NCI-H2107 treated with DMSO at 0.1 percent for 48 hours (cell line): Measurements from ENCODE around the gene LRP1.

Source experiments
- DNase-seq: peaks from one replicate; lab custom pipeline; 2025; ENCODE audit not compliant: unreplicated experiment; lab: John Stamatoyannopoulos, UW

Gene LRP1

DNA sequence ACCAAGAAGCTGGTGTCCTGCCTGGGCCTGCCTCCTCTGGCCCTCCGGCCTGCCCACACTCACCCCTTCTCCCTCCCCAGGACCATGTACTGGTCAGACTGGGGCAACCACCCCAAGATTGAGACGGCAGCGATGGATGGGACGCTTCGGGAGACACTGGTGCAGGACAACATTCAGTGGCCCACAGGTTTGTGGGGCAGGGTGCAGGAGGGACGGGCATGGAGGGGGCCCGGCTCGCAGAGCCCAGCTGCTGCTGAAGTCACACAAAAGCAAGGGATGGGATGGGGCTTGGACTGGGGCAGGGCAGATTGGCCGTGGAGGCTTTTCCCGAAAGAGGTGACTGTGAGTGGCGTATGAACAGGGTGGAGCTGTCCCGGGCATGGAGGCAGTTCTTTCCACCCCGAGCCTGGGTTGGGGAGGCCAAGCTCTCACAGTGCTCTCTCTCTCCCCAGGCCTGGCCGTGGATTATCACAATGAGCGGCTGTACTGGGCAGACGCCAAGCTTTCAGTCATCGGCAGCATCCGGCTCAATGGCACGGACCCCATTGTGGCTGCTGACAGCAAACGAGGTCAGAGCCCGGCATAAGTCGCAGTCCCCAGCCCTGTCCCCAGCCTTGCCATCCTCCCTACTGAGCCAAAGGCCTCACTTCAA, 80.5 kb downstream of the LRP1 start:
- DNase-seq: no peak

DNA sequence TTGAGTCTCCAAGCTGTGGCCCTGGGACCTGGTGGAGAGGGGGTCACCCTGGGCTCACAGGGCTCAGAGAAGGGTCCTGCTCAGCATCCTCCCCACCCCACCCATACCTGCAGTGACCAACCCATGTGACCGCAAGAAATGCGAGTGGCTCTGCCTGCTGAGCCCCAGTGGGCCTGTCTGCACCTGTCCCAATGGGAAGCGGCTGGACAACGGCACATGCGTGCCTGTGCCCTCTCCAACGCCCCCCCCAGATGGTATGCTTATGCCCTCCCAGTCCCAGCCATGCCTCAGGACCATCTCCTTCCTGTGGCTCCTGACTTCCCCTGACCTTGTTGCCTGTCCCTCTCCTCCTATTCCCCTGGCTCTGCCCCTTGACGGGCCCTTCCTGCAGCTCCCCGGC, 81.6 kb downstream of the LRP1 start:
- DNase-seq: no peak

DNA sequence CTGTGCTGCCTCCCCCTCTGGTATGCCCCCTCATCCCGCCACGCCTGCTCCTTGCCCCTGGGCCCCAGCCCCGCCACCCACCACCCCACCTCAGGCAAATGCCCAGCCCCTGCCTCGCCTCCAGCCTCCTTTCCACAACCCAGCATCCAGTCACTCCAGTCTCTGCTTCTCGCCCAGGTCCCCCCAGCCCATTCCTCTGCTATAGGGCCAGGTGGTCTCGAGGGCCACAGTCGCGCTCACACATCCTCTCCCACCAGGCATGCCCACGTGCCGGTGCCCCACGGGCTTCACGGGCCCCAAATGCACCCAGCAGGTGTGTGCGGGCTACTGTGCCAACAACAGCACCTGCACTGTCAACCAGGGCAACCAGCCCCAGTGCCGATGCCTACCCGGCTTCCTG, 82.2 kb downstream of the LRP1 start:
- no peak for DNase-seq

DNA sequence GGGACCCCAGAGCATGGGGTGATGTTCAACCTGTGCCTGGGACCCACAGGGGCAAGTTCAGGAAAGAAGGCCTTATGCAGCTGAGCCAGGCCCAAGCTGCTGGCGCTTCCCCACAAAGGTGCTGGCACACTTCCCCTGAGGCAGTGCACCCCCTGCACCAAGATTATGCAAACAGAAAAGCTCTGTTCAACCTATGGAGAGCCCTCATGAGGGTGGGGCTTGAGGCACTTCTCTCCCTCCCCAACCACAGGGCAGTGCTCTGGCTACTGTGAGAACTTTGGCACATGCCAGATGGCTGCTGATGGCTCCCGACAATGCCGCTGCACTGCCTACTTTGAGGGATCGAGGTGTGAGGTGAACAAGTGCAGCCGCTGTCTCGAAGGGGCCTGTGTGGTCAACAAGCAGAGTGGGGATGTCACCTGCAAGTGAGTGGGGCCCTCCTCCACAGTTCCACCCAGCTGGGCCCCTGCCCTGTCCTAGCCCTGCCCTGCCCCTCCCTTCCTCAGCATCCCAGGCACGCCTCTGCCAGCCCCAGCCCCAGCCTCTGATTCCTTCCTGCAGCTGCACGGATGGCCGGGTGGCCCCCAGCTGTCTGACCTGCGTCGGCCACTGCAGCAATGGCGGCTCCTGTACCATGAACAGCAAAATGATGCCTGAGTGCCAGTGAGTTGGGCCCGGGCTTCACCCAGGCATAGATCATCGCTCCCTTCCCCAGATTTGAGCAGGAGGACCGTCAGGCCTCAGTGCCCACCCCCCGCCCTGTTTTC, 82.8 kb downstream of the LRP1 start:
- DNase-seq: no peak

GRCh38 chr12:57211791-57212700, 83.8 kb downstream of the LRP1 start:
- DNase-seq: no peak

DNA sequence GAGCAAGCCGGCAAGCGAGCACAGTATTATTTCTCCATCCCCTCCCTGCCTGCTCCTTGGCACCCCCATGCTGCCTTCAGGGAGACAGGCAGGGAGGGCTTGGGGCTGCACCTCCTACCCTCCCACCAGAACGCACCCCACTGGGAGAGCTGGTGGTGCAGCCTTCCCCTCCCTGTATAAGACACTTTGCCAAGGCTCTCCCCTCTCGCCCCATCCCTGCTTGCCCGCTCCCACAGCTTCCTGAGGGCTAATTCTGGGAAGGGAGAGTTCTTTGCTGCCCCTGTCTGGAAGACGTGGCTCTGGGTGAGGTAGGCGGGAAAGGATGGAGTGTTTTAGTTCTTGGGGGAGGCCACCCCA, 84.4 kb downstream of the LRP1 start:
- no peak for DNase-seq

- peak; percentile 73 for DNase-seq
These were observed 84.9 kb downstream of the LRP1 start for GRCh38 chr12:57213058-57213715.

DNA sequence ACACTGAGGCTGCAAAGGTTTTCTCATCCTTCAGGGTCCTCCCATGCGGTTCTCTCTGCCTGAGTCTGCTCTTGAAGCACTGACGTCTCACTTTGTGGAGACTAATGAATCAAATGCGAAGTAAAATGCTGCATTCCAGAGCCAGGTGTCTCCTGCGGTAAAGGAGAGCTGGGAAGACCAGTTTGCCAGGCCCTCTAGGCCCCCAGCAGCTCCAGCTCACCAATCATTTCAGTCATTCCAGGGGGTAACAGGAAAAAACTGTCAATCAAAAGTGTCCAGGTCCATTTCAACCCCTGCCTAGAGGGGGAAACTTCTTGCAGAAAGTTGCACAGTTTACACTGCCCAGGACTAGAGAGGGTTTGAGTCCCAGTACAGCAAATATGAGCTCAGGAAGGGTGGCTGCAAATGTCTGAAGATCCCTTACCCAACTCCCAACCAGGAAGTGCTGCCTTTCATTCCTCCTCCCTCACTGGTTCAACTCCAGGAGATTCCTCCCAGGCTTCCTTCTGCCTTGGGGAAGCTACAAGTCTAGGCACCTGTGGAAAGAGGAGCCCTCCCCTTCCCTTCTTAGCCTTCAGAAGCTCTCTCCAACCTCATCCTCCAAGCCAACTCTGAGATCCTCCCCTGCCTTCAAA, 85.6 kb downstream of the LRP1 start:
- DNase-seq: no peak

DNA sequence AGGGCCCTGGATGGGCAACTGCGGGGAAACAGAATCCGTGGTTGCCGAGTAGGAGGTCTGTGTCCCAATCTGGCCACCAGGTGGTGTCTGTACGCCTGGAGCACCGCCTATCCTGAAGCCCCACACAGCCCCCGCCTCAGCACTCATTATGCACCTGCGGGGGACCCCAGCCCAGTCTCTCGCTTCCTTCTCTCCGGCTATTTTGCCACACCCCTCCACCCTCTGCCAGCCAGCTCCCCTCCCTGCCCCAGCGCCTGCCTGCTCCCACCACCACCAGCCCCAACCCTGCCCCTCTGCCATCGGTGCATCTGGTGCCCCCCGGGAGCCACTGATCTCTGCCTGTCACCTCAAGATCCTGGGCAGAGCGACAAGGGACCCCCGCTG, 86.1 kb downstream of the LRP1 start:
- peak; percentile 78 for DNase-seq

GRCh38 chr12:57215065-57215464, 86.8 kb downstream of the LRP1 start:
- no peak for DNase-seq

GRCh38 chr12:57215668-57216013, 87.4 kb downstream of the LRP1 start:
- DNase-seq: peak; percentile 49

DNA sequence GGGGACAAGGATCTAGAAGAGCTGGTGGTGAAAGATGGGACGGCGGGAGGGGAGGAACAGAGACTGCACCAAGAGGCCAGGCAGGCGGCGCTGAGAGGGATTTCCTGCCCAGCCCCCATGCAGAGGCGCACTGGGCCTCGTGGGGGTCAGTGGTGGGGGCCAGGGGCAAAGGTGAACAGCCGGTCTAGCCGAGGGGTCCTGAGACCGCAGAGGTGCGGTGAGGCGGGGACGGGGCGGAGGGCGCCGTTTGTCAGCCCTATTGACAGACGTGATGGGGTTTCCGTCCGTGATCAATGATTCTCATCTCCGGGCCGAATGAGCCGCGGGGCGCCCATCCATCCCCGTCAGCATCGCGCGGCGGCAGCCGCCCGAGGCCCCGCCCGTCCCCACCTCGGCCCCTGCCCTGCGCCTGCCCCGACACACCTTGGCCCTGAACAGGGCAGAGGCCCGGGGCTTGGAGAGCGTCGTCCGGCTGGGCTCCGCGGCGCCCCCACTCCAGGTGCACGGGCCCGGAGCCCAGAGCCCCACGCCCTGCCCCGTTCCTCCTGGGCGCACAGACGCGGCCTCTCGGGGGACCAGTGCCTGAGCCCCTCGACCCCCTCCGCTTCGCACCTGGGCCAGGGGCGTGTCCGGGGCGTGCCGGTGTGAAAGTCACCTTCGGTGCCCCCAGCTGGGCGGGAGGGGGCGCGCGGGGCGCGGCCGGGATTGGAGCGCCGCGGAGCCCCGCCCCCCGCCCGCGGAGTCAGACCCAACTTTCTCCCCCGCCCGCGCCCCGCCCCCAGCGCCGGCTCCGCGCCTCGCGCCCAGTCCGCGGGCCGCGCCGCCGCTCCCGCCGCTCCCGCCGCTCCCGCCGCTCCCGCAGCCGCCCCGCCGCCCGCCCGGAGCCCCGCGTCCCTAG, 88.0 kb downstream of the LRP1 start, which contains the start of gene NXPH4:
TSS of gene NXPH4 (plus strand) at position 781 of the 898 bp plus-strand sequence. CDS start 176 bp downstream, outside the sequence.
- no peak for DNase-seq

DNA sequence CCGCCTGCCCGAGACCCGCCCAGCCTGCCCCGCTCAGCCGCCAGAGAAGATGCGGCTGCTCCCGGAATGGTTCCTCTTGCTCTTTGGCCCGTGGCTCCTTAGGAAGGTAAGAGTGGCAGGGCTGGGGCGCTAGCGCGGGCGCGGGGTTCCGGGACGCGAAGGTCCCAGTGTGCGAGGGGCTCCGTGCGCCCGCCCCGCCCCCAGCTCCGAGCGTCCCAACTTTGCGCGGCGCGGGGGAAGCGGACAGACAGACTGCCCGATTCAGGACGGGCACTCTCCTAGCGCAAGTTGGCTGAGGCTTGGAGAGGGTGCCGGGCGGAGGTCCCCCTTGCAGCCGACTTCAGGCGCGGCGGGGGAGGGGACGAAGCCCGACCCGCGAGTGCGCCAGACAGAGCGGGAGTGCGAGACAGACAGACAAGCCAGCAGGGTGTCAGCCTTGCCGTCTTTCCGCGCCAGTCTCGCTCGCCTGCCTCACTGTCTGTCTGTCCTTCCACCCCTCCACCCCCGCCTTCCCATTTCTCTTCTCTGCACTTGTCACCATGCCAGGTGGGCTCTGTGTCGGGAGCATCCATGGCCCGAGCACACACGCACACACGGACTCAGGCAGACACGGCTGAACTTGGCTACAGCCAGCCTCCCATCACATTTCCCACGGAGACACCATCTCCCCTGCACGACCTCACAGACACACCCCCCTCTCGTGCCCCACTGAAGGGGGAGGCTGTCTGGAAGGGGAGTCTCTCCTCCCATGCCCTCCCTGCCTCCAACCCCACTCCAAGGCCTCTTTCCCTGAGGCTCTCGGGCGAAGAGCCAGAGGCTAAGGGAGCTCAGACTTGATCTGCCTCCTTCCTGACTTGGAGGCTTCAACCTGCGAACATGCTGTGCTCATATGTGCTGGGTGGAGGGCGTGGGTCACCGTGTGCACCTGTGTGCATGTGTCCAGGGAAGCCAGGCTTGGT, 88.9 kb downstream of the LRP1 start:
- no peak for DNase-seq

GRCh38 chr12:57218030-57218853, 90.0 kb downstream of the LRP1 start:
- DNase-seq: no peak

DNA sequence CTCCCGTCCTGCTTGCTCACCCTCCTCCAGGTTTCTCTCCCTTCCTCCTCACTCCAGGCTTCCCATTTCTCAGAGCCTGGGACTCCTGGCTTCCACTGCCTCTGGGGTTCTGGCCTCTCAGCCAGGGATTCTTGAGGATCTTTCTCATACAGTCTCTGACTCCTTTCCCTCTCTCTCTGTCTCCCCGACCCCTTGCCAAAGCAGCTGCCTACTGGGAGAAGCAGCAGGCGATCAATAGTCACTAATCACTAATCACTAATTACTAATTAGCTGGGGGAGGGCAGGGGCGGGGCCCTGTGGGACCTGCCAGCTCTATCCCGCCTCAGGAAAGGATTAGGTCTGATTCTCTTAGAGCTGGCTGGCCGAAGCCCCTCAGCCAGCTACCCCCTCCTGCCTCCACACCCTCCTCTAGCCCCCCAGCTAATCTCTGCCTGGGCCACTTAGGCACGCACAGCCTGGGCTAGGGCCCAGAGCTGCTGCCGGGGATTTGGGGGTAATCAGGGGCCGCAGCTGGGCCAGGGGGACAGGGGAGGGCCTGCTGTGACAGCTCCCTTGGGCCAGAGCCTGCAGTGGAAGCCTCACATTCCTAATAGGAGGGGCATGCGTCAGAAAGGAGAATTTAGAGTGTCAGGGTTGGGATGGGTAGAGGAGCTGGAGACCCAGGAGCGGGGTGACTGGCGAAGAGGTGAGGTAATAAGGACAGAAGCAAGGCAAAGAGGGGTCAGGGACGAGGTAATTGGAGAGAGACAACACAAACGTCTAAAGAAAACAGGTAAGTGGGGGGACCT, 91.1 kb downstream of the LRP1 start:
- DNase-seq: no peak

DNA sequence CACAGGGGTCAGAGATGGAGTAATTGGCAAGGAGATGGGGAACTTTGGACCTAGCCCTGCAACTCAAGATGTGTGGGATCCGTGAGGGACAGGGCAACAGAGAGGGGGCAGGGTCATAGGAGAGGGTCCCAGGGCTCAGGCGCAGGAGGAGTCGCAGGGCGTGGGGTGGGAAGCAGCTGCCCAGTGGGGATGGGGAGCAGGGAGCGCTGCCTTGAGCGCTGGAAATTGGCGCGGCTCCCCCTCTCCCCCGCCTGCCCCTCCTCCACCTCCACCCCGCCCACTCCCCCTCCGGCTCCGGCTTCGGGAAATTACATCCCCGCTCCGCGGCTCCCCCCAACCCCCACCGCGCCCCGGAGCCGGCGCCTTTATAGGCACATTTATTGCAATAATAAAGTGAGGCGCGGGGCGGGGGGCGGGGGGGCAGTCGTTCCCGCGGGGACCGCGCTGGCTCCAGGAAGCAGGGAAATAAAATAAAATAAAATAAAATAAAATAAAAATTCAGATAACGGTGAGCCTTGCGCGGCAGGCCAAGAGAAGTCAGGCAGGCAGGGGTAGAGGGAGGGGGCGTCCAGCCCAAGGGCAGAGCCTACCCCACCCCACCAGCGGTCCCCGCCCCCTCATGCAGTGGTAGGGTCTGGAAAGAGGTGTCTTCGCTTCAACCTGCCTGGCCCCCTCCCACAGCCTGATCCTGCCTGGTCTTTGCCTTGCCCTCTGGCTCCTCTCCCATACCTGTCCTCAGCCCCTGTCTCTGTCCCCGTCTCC, 91.9 kb downstream of the LRP1 start:
- DNase-seq: no peak
